ENCODE measurements around the gene GSK3B.
"Not testable (repeated sequence)": the region's sequence is repeated elsewhere in the genome, so short reads cannot be mapped to it uniquely, and the experiment has no call there.

GSK3B gene

DNA sequence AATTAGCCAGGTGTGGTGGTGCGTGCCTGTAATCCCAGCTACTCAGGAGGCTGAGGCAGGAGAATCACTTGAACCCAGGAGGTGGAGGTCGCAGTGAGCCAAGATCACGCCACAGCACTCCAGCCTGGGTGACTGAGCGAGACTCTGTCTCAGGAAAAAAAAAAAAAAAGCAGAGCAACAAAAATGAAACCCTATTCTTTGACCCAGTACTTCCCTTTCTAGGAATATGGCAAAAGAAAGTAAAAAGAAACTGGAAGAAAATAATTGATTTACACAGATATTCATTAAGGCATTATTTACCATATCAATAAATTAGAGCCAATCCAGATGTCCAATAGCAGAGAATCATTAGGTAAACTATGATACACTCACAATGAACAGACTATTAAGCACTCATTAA, 67.0 kb downstream of the GSK3B start:
- no peaks in the 10 kb centered on the region for H3K9me3 Mint-ChIP-seq
- H3K4me1 Mint-ChIP-seq (ENCODE audit: low read depth), result peaks cover 11% of the 10 kb centered on the region
- H3K36me3 Mint-ChIP-seq (ENCODE audit: low read depth), result peaks cover 7% of the 10 kb centered on the region
- no peaks in the 10 kb centered on the region for H3K27me3 Mint-ChIP-seq (ENCODE audit: low read depth)
- no peak overlapping the region for H3K27ac Mint-ChIP-seq
- no peak overlapping the region for H3K4me3 Mint-ChIP-seq

DNA sequence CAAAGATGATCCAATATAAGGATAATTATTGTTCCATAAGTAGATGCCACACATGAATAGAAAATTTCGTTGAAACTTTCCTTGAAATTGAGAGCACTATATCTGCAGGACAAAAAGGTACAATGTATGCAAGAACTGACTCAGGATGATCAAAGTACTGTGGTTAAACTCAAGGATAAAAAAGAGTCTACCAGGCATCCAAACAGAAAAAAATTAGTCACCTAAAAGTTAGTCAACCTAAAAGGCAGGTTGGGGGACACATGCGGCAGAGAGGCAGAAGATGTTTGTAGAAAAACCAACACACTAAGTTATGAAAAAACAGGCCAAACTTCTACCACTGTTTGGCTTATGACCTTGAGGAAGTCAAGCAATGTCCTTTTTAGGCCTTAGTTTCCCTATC, 68.7 kb downstream of the GSK3B start:
- H3K27ac Mint-ChIP-seq, result no peak overlapping the region
- no peak overlapping the region for H3K4me3 Mint-ChIP-seq
- peaks cover 12% of the 10 kb centered on the region for H3K4me1 Mint-ChIP-seq (ENCODE audit: low read depth)
- peaks cover 8% of the 10 kb centered on the region for H3K36me3 Mint-ChIP-seq (ENCODE audit: low read depth)
- no peaks in the 10 kb centered on the region for H3K27me3 Mint-ChIP-seq (ENCODE audit: low read depth)
- no peaks in the 10 kb centered on the region for H3K9me3 Mint-ChIP-seq

DNA sequence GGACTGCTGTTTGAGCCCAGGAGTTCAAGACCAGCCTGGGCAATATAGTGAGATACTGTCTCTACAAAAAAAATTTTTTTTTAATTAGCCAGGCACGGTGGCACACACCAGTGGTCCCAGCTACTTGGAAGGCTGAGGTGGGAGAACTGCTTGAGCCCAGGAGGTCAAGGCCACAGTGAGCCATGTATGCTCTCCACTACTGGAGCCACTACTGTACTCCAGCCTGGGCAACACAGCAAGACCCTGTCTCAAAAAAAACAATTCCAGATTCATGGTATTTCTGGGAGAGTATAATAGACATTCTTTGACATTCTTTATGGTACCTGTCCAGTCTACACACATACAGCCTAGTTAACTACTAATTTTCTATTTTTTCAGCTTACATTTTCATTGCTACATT, 70.1 kb downstream of the GSK3B start:
- peaks cover 9% of the 10 kb centered on the region for H3K36me3 Mint-ChIP-seq (ENCODE audit: low read depth)
- H3K27me3 Mint-ChIP-seq (ENCODE audit: low read depth), result no peaks in the 10 kb centered on the region
- peaks cover 13% of the 10 kb centered on the region for H3K4me1 Mint-ChIP-seq (ENCODE audit: low read depth)
- H3K4me3 Mint-ChIP-seq, result no peak overlapping the region
- no peaks in the 10 kb centered on the region for H3K9me3 Mint-ChIP-seq
- no peak overlapping the region for H3K27ac Mint-ChIP-seq

DNA sequence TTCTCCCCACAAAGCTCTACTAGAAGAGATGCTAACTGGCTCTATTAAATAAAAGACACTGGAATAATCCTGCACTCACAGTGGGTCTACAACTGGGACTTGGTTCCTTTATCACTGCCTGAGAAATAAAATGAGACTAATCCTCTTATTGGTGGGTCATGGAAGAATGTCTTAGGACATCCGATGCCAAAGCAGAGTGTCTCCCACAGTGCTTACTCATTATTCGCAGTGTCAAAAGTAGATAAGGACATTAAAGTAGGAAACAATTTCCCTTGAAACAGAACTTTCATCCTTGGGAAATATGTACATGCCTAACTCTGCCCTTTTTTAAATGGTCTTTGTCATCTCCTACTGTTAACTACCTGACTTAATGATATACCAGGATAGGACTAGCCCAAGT, 71.5 kb downstream of the GSK3B start:
- H3K4me3 Mint-ChIP-seq, result no peak overlapping the region
- H3K27ac Mint-ChIP-seq, result no peak overlapping the region
- peaks cover 9% of the 10 kb centered on the region for H3K36me3 Mint-ChIP-seq (ENCODE audit: low read depth)
- no peaks in the 10 kb centered on the region for H3K9me3 Mint-ChIP-seq
- no peaks in the 10 kb centered on the region for H3K27me3 Mint-ChIP-seq (ENCODE audit: low read depth)
- H3K4me1 Mint-ChIP-seq (ENCODE audit: low read depth), result peaks cover 17% of the 10 kb centered on the region

DNA sequence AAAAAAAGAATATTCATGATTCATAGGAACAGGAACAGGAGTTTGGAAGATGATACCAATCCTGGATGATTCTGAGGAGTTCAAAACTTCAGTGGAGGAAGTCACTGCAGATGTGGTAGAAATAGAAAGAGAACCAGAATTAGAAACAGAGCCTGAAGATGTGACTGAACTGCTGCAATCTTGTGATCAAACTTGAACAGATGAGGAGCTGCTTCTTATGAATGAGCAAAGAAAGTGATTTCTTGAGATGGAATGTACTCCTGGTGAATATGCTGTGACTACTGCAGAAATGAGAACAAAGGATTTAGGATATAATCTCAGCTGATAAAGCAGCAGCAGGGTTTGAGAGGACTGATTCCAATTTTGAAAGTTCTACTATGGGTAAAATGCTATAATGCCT, 72.7 kb downstream of the GSK3B start:
- no peaks in the 10 kb centered on the region for H3K27me3 Mint-ChIP-seq (ENCODE audit: low read depth)
- no peaks in the 10 kb centered on the region for H3K9me3 Mint-ChIP-seq
- no peak overlapping the region for H3K27ac Mint-ChIP-seq
- peaks cover 9% of the 10 kb centered on the region for H3K36me3 Mint-ChIP-seq (ENCODE audit: low read depth)
- peaks cover 17% of the 10 kb centered on the region for H3K4me1 Mint-ChIP-seq (ENCODE audit: low read depth)
- no peak overlapping the region for H3K4me3 Mint-ChIP-seq

DNA sequence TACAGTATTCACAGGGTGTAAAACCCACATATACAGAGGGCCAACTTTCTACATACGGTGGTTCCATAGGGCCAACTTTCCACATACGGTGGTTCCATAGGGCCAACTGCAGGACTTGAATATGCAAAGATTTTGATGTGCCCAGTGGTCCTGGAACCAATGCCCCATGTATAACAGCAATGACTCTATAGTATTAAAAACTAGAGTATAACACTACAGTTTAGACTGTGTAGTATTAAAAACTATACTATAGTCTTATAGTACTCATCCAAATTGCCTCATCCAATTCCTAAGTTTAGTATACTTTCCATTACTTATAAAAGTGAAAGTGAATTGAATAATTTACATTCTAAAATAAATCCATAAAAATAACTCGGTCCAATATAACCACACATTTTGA, 75.9 kb downstream of the GSK3B start:
- Mint-ChIP-seq H3K27ac (no peak overlapping the region), H3K4me3 (no peak overlapping the region), H3K36me3 (ENCODE audit: low read depth) (peaks cover 5% of the 10 kb centered on the region), H3K27me3 (ENCODE audit: low read depth) (no peaks in the 10 kb centered on the region), H3K4me1 (ENCODE audit: low read depth) (peaks cover 17% of the 10 kb centered on the region), H3K9me3 (no peaks in the 10 kb centered on the region)

DNA sequence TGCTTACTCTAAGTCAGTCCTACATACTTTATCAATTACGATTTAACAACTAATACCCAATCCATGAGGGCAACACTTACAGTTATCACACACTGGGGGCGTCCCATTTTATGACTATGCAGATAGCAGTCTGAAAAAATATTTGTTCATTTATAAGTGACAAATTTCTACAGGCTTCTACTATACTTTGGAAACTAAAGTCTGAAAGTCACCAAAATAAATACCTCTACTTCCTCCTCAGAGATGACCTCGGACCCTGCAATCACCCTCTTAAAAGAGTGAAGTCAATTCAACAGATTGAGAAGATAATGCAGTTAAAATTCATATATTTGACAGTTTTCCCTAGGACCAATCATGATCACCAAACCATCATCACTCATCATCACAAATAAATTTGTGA, 76.6 kb downstream of the GSK3B start:
- peaks cover 5% of the 10 kb centered on the region for H3K36me3 Mint-ChIP-seq (ENCODE audit: low read depth)
- no peaks in the 10 kb centered on the region for H3K27me3 Mint-ChIP-seq (ENCODE audit: low read depth)
- peaks cover 17% of the 10 kb centered on the region for H3K4me1 Mint-ChIP-seq (ENCODE audit: low read depth)
- H3K9me3 Mint-ChIP-seq, result no peaks in the 10 kb centered on the region
- no peak overlapping the region for H3K4me3 Mint-ChIP-seq
- H3K27ac Mint-ChIP-seq, result no peak overlapping the region

DNA sequence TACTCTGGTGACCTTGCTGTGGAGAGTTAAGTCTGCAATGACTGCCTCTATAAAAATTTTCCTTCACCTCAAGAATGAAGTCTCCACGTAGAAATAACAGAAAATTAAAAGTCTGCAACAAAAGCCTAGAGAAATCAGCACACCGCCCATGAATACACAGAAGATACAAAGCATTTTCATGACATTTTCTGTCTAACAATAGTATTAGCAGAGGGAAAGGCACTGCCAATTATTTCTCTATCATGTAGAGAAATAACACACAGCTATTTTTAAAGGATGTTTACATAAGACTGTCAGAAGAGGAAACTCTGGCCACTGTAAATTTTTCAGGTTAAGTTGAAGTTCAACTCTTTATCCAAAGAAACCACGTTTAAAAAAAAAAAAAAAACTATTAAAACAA, 80.8 kb downstream of the GSK3B start:
- Mint-ChIP-seq H3K36me3 (ENCODE audit: low read depth) (no peaks in the 10 kb centered on the region), H3K4me3 (no peak overlapping the region), H3K27ac (no peak overlapping the region), H3K4me1 (ENCODE audit: low read depth) (peaks cover 13% of the 10 kb centered on the region), H3K9me3 (peaks cover 6% of the 10 kb centered on the region), H3K27me3 (ENCODE audit: low read depth) (no peaks in the 10 kb centered on the region)

DNA sequence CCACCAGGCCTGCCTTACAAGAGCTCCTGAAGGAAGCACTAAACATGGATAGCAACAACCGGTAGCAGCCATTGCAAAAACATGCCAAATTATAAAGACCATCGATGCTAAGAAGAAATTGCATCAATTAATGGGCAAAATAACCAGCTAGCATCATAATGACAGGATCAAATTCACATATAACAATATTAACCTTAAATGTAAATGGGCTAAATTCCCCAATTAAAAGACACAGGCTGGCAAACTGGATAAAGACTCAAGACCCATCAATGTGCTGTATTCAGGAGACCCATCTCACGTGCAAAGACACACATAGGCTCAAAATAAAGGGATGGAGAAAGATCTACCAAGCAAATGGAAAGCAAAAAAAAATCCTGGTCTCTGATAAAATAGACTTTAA, 88.5 kb downstream of the GSK3B start:
- peaks cover 15% of the 10 kb centered on the region for H3K4me1 Mint-ChIP-seq (ENCODE audit: low read depth)
- H3K27me3 Mint-ChIP-seq (ENCODE audit: low read depth); H3K27ac Mint-ChIP-seq: not testable (repeated sequence)

DNA sequence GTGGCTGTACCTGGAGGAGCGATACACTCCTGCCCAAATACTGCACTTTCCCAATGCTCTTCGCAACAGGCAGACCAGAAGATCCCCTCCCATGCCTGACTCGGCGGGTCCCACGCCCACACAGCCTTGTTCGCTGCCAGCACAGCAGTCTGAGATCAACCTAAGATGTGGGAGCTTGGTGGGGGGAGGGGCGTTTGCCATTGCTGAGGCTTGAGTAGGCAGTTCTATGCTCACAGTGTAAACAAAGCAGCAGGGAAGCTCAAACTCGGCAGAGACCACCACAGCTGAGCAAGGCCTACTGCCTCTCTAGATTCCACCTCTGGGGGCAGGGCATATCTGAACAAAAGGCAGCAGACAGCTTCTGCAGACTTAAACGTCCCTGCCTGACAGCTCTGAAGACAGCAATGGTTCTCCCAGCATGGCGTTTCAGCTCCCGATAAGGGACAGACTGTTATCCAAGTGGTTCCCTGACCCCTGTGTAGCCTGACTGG, 90.2 kb downstream of the GSK3B start:
- H3K27ac Mint-ChIP-seq; H3K4me3 Mint-ChIP-seq; H3K27me3 Mint-ChIP-seq (ENCODE audit: low read depth): not testable (repeated sequence)
- H3K9me3 Mint-ChIP-seq, result peaks cover 21% of the 10 kb centered on the region
- peaks cover 29% of the 10 kb centered on the region for H3K36me3 Mint-ChIP-seq (ENCODE audit: low read depth)
- peaks cover 12% of the 10 kb centered on the region for H3K4me1 Mint-ChIP-seq (ENCODE audit: low read depth)

More for the DNA sequence above, 88.5 kb downstream of the GSK3B start:
- not testable (repeated sequence) for H3K4me3 Mint-ChIP-seq
- H3K36me3 Mint-ChIP-seq (ENCODE audit: low read depth), result peaks cover 15% of the 10 kb centered on the region
- peaks cover 28% of the 10 kb centered on the region for H3K9me3 Mint-ChIP-seq

DNA sequence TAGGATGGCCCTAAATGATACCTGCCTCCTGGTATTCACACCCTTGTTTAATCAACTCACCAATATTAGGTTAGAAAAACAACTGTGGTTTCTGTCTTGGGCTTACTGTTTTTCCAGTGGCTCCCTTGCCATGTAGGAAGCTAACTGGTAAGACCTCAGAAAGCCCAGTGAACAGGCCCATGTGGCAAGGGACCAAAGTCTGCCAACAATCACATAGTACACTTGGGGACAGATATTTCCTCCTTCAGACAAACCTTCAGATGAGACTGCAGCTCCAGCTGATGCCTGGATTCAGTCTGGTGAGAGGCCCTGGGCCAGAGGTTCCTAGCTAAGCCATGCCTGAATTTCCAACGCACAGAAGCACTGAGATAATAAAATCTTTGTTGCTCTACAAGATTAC, 96.1 kb downstream of the GSK3B start:
- Mint-ChIP-seq H3K27me3 (ENCODE audit: low read depth) (no peaks in the 10 kb centered on the region), H3K4me1 (ENCODE audit: low read depth) (no peaks in the 10 kb centered on the region), H3K27ac (no peak overlapping the region), H3K36me3 (ENCODE audit: low read depth) (peaks cover 34% of the 10 kb centered on the region), H3K9me3 (no peaks in the 10 kb centered on the region), H3K4me3 (no peak overlapping the region)

DNA sequence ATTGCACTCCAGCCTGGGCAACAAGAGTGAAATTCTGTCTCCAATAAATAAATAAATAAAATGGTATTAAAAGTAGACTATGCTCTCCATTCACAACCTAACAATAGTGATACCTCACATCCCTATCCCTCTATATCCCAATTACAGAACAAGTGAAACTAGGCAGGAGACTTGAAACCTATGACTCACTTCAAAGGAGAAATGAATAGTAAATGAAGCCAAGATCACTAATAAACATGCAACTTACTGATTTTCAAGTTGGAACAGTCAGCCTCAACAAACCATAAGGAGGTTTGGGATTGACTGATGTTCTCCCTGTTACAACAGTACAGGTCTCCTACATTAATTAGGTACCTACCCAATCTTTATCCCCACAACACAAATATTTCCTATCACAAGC, 103.4 kb downstream of the GSK3B start:
- Mint-ChIP-seq H3K27ac (no peak overlapping the region), H3K4me3 (no peak overlapping the region), H3K9me3 (peaks cover 21% of the 10 kb centered on the region), H3K36me3 (ENCODE audit: low read depth) (peaks cover 4% of the 10 kb centered on the region), H3K27me3 (ENCODE audit: low read depth) (no peaks in the 10 kb centered on the region), H3K4me1 (ENCODE audit: low read depth) (peaks cover 7% of the 10 kb centered on the region)

DNA sequence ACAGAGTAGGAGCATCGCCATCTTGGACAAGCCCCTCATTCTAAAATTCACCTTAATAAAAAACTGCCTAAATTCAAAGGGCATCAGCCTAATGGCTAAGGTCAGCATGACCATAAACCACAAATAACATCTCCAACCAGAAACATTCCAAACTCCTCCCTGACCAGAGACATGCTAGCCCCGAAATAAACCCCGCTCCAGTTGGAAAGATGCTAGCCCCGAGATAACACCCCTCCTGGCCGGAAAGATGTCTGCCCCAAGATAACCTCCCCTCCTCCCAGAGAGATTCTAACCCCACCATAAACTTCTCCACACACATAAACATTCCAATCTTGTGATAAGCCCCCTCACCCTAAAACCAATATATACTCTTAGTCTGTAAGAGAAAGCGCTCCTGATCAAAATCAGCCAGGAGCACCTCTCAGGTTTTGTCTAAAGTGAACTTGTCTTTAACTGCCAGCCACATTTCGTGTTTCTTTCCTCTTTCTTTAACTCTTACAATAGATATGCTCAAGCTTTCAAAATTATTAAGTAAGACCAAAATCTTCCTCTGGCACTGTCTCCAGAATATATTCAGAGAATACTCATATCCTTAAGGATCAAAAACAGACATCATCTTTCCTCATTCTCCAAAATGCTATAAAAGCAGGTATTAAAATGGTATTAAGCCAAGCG, 104.1 kb downstream of the GSK3B start:
- H3K9me3 Mint-ChIP-seq, result peaks cover 28% of the 10 kb centered on the region
- H3K4me1 Mint-ChIP-seq (ENCODE audit: low read depth), result peaks cover 9% of the 10 kb centered on the region
- H3K4me3 Mint-ChIP-seq, result no peak overlapping the region
- H3K36me3 Mint-ChIP-seq (ENCODE audit: low read depth), result peaks cover 11% of the 10 kb centered on the region
- H3K27me3 Mint-ChIP-seq (ENCODE audit: low read depth), result no peaks in the 10 kb centered on the region
- no peak overlapping the region for H3K27ac Mint-ChIP-seq

DNA sequence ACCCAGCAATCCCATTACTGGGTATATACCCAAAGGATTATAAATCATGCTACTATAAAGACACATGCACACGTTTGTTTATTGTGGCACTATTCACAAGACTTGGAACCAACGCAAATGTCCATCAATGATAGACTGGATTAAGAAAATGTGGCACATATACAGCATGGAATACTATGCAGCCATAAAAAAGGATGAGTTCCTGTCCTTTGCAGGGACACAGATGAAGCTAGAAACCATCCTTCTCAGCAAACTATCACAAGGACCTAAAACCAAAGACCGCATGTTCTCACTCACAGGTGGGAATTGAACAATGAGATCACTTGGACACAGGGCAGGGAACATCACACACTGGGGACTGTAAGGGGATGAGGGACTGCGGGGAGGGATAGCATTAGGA, 107.4 kb downstream of the GSK3B start:
- peaks cover 10% of the 10 kb centered on the region for H3K4me1 Mint-ChIP-seq (ENCODE audit: low read depth)
- H3K4me3 Mint-ChIP-seq, result not testable (repeated sequence)
- peaks cover 50% of the 10 kb centered on the region for H3K9me3 Mint-ChIP-seq

DNA sequence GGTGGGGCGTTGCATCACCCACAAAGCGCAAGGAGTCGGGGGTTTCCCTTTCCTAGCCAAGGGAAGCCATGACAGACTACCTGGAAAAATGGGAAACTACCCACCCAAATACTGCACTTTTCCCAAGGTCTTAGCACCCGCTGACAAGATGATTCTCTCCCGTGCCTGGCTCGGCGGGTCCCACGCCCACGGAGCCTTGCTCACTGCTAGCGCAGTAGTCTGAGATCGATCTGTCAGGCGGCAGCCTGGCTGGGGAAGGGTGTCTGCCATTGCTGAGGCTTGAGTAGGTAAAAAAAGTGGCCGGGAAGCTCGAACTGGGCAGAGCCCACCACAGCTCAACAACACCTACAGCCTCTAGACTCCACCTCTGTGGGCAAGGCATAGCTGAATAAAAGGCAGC, 112.9 kb downstream of the GSK3B start:
- peaks cover 32% of the 10 kb centered on the region for H3K36me3 Mint-ChIP-seq (ENCODE audit: low read depth)
- no peak overlapping the region for H3K4me3 Mint-ChIP-seq
- H3K27me3 Mint-ChIP-seq (ENCODE audit: low read depth), result no peaks in the 10 kb centered on the region
- H3K4me1 Mint-ChIP-seq (ENCODE audit: low read depth), result peaks cover 9% of the 10 kb centered on the region
- peaks cover 34% of the 10 kb centered on the region for H3K9me3 Mint-ChIP-seq
- H3K27ac Mint-ChIP-seq, result no peak overlapping the region

More for the DNA sequence above, 107.4 kb downstream of the GSK3B start:
- not testable (repeated sequence) for H3K27ac Mint-ChIP-seq; H3K27me3 Mint-ChIP-seq (ENCODE audit: low read depth)
- H3K36me3 Mint-ChIP-seq (ENCODE audit: low read depth), result peaks cover 26% of the 10 kb centered on the region
